Activated CD4-positive, alpha-beta T cell treated with anti-CD3 and anti-CD28 coated beads, Interleukin-2, amount 10 ng/mL, durations not matched to agents 24 days and 14 days (primary cell): ENCODE data around the gene SENP3. TPM values are rescaled to one million over a fixed set of nuclear protein-coding genes. Genes with fewer than 3 reads are reported as not detected.

Experiments
- DNase-seq: peaks from one replicate; pipeline ENCODE4 v3.0.0; 2022
- H3K27ac Mint-ChIP-seq: one replicate; pipeline ENCODE4 v1.8.0; 2022; ENCODE audit warnings: mild to moderate bottlenecking, mixed read lengths
- H3K27me3 Mint-ChIP-seq: one replicate; pipeline ENCODE4 v1.8.0; 2022; ENCODE audit warnings: mixed read lengths
- H3K36me3 Mint-ChIP-seq: one replicate; pipeline ENCODE4 v1.8.0; 2022; ENCODE audit warnings: low read depth, mild to moderate bottlenecking, mixed read lengths
- H3K4me1 Mint-ChIP-seq: one replicate; pipeline ENCODE4 v1.8.0; 2021; ENCODE audit warnings: mixed read lengths
- H3K4me3 Mint-ChIP-seq: one replicate; pipeline ENCODE4 v1.8.0; 2022; ENCODE audit warnings: mild to moderate bottlenecking, moderate library complexity, mixed read lengths
- H3K9me3 Mint-ChIP-seq: one replicate; pipeline ENCODE4 v1.8.0; 2021; ENCODE audit warnings: mixed read lengths
- intact Hi-C: fragments of 100-400 bp; cut with micrococcal nuclease; formaldehyde crosslinking; loops from one replicate; pipeline ENCODE4 v1.15.1; 2023
- total RNA-seq: library from RNA; stranded (reverse); gene quantifications from 2 replicates; pipeline ENCODE4 v1.2.3, GENCODE V29; 2022

SENP3 gene
- total RNA-seq, 1 donor from 2014 or later, result 93.0 TPM

DNA sequence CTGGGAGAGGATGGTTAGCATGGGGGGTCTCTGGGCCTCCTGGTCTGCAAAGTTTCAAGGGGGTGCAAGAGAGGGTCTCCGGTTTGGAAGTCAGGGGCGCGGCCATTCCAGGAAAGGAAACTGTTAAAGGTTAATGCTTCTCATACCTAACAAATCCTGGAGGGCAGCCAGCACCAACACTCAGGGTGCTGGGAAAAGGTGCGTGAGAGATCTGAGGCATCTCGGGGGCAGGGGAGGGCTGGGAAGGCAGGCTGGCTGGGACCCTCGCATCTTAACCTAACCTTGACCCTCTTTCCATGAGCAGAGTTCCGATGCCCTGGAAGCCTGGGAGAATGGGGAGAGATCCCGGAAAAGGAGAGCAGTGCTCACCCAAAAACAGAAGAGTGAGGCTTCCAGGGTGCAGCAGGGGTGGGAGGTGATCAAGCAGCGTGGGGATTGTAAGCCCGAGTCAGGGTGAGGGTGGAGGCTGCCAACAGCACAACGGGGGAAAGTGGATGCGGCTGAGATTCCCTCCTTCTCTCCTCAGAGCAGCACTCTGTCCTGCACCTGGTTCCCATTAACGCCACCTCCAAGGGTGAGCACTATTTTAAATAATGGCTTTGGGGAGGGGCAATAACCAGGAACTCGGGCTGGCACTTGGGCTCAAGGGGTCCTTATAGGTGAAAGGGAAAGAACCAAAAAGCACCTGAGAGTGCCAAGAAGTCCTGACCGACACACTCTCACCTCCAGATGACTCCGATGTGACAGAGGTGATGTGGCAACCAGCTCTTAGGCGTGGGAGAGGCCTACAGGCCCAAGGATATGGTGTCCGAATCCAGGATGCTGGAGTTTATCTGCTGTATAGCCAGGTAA, 2.2 kb upstream of the SENP3 start:
- H3K36me3 Mint-ChIP-seq, result peaks cover 39% of the 10 kb centered on the region
- DNase-seq, result peak; percentile 59
- no peaks in the 10 kb centered on the region for H3K9me3 Mint-ChIP-seq
- H3K27ac Mint-ChIP-seq, result no peak overlapping the region
- no peak overlapping the region for H3K4me3 Mint-ChIP-seq
- peaks cover 2% of the 10 kb centered on the region for H3K27me3 Mint-ChIP-seq
- peaks cover 47% of the 10 kb centered on the region for H3K4me1 Mint-ChIP-seq
- intact Hi-C loops, result loop anchor here (2.0 to 5.0 kb wide), 2 partner anchors 75 to 307 kb away; partner anchors contain the start of genes CTDNEP1, ELP5 and POLR2A

DNA sequence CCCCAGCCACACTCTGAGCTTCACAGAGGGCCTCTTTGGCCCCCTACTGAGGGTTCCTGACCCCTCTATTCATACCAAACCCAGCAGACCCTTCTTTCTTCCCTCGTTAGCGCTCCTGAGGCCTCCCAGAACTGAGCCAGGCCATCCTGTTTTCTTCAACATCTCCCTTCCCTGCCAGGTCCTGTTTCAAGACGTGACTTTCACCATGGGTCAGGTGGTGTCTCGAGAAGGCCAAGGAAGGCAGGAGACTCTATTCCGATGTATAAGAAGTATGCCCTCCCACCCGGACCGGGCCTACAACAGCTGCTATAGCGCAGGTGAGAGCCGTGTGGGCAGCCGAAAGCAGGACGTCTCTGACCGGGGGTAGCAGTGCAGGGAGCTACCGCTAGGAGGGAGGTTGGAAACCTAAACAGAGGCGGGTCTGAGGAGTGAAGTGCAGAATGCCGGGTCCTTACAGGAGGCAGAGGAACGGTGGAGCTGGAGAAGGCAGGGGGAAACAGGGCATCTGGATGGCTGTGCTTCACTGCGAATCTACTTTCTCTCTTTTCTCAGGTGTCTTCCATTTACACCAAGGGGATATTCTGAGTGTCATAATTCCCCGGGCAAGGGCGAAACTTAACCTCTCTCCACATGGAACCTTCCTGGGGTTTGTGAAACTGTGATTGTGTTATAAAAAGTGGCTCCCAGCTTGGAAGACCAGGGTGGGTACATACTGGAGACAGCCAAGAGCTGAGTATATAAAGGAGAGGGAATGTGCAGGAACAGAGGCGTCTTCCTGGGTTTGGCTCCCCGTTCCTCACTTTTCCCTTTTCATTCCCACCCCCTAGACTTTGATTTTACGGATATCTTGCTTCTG, 1.3 kb upstream of the SENP3 start:
- Mint-ChIP-seq H3K36me3 (peaks cover 41% of the 10 kb centered on the region), H3K4me1 (peaks cover 43% of the 10 kb centered on the region), H3K9me3 (no peaks in the 10 kb centered on the region), H3K27ac (peak overlapping the region; percentile 99), H3K4me3 (peak overlapping the region; percentile 97), H3K27me3 (peaks cover 2% of the 10 kb centered on the region)
- peak; percentile 89 for DNase-seq
- intact Hi-C loops, result loop anchor here (1.0 to 5.0 kb wide), 9 partner anchors 8 to 308 kb away; partner anchors contain the start of genes CTDNEP1, ELP5, POLR2A and WRAP53

DNA sequence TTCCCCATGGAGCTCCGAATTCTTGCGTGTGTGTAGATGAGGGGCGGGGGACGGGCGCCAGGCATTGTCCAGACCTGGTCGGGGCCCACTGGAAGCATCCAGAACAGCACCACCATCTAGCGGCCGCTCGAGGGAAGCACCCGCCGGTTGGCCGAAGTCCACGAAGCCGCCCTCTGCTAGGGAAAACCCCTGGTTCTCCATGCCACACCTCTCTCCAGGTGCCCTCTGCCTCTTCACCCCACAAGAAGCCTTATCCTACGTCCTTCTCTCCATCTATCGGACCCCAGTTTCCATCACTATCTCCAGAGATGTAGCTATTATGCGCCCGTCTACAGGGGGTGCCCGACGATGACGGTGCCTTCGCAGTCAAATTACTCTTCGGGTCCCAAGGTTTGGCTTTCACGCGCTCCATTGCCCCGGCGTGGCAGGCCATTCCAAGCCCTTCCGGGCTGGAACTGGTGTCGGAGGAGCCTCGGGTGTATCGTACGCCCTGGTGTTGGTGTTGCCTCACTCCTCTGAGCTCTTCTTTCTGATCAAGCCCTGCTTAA, 617 bp upstream of the SENP3 start:
- Mint-ChIP-seq H3K27me3 (peaks cover 2% of the 10 kb centered on the region), H3K4me3 (peak overlapping the region; percentile 97), H3K36me3 (peaks cover 44% of the 10 kb centered on the region), H3K4me1 (peaks cover 39% of the 10 kb centered on the region), H3K27ac (peak overlapping the region; percentile 99), H3K9me3 (no peaks in the 10 kb centered on the region)
- intact Hi-C loops, result loop anchor here (1.0 to 5.0 kb wide), 9 partner anchors 9 to 309 kb away; partner anchors contain the start of genes CTDNEP1, ELP5, POLR2A and WRAP53
- peak; percentile 96 for DNase-seq

DNA sequence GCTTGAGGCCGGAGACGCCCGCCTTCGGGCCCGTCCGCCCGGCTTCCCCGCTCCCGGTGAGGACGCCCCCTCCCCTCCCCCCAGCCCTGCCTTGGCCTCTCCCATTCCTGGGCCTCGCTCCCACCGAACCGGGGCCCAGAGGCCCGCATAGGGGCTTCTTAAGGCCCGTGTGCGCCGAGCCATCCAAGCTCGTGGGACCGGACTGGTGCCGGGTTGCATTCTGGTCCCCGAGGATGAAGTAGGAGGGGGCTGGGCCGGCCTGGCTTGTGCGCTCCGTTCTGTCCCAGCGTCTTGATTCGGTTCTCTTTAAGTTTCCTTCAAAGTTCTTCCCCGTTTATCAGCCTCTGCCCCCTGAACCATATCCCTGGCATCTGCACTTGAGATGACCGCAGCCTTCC, 488 bp downstream of the SENP3 start:
- Mint-ChIP-seq H3K4me1 (peaks cover 35% of the 10 kb centered on the region), H3K36me3 (peaks cover 46% of the 10 kb centered on the region), H3K9me3 (no peaks in the 10 kb centered on the region), H3K27me3 (peaks cover 2% of the 10 kb centered on the region), H3K27ac (peak overlapping the region; percentile 92), H3K4me3 (peak overlapping the region; percentile 97)
- DNase-seq, result peak; percentile 71
- intact Hi-C loops, result loop anchor here (5.0 kb wide), 1 partner anchor 310 kb away; the partner anchor contains the start of genes CTDNEP1 and ELP5

DNA sequence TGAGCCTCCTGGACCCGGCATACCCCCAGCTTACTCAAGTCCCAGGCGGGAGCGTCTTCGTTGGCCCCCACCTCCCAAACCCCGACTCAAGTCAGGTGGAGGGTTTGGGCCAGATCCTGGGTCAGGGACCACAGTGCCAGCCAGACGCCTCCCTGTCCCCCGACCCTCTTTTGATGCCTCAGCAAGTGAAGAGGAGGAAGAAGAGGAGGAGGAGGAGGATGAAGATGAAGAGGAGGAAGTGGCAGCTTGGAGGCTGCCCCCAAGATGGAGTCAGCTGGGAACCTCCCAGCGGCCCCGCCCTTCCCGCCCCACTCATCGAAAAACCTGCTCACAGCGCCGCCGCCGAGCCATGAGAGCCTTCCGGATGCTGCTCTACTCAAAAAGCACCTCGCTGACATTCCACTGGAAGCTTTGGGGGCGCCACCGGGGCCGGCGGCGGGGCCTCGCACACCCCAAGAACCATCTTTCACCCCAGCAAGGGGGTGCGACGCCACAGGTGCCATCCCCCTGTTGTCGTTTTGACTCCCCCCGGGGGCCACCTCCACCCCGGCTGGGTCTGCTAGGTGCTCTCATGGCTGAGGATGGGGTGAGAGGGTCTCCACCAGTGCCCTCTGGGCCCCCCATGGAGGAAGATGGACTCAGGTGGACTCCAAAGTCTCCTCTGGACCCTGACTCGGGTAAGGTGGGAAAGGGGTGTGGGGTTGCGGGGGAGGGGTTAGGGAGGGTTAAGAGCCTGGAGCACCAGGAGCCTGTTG, 1.6 kb downstream of the SENP3 start:
- intact Hi-C loops, result loop anchor here (5.0 kb wide), 1 partner anchor 311 kb away; the partner anchor contains the start of genes CTDNEP1 and ELP5
- peaks cover 2% of the 10 kb centered on the region for H3K27me3 Mint-ChIP-seq
- H3K4me1 Mint-ChIP-seq, result peaks cover 35% of the 10 kb centered on the region
- peak overlapping the region; percentile 92 for H3K27ac Mint-ChIP-seq
- H3K36me3 Mint-ChIP-seq, result peaks cover 48% of the 10 kb centered on the region
- peak overlapping the region; percentile 97 for H3K4me3 Mint-ChIP-seq
- no peaks in the 10 kb centered on the region for H3K9me3 Mint-ChIP-seq
- DNase-seq, result peak; percentile 61

DNA sequence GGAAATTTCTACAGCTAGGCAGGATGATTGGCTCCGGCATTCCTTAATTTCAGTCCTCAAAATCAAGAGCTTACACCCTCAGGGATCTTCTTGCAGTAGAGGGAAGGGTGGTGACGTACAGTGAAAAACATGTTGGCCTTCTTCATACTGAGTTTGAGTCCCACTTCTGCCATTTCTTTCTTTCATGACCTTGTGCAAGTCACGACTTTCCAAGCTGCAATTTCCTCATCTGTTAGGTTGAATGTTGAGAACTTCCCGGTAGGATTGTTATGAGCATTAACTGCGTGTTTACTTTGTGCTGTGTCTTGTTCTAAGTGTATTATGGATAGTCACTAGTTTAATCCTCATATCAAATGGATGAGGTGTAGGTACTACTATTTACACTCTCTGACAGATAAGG, 7.9 kb downstream of the SENP3 start:
- DNase-seq, result no peak
- Mint-ChIP-seq H3K27me3 (peaks cover 2% of the 10 kb centered on the region), H3K27ac (no peak overlapping the region), H3K4me1 (peaks cover 30% of the 10 kb centered on the region), H3K36me3 (peaks cover 71% of the 10 kb centered on the region), H3K9me3 (no peaks in the 10 kb centered on the region), H3K4me3 (no peak overlapping the region)
- intact Hi-C loops, result no loop called here

DNA sequence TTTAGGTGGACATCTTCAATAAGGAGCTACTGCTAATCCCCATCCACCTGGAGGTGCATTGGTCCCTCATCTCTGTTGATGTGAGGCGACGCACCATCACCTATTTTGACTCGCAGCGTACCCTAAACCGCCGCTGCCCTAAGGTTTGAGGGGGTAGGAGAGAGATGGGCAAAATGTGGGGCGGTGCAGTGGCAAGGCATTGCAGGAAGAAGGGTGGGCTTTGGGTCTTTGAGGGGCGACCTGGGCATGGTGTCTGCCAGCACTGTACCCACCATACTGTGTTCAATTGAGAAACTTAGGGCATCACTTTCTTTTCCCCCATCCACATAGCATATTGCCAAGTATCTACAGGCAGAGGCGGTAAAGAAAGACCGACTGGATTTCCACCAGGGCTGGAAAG, 8.6 kb downstream of the SENP3 start:
- no peaks in the 10 kb centered on the region for H3K9me3 Mint-ChIP-seq
- H3K27me3 Mint-ChIP-seq, result peaks cover 2% of the 10 kb centered on the region
- H3K4me3 Mint-ChIP-seq, result no peak overlapping the region
- H3K4me1 Mint-ChIP-seq, result peaks cover 38% of the 10 kb centered on the region
- peaks cover 72% of the 10 kb centered on the region for H3K36me3 Mint-ChIP-seq
- DNase-seq, result no peak
- no peak overlapping the region for H3K27ac Mint-ChIP-seq
- intact Hi-C loops, result loop anchor here (10.0 kb wide), 1 partner anchor 264 kb away; the partner anchor contains the start of gene KDM6B

DNA sequence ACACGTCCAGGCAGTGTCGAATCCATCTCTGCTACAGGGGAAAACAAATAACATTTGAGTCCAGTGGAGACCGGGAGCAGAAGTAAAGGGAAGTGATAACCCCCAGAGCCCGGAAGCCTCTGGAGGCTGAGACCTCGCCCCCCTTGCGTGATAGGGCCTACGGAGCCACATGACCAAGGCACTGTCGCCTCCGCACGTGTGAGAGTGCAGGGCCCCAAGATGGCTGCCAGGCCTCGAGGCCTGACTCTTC, 10.5 kb downstream of the SENP3 start:
- Mint-ChIP-seq H3K27me3 (peaks cover 2% of the 10 kb centered on the region), H3K36me3 (peaks cover 78% of the 10 kb centered on the region), H3K4me3 (peak overlapping the region; percentile 95), H3K4me1 (peaks cover 54% of the 10 kb centered on the region), H3K27ac (peak overlapping the region; percentile 100), H3K9me3 (no peaks in the 10 kb centered on the region)
- intact Hi-C loops, result loop anchor here (1.0 to 10.0 kb wide), 4 partner anchors 11 to 263 kb away; partner anchors contain the start of genes KDM6B, MPDU1, SENP3 and TP53
- DNase-seq, result no peak

DNA sequence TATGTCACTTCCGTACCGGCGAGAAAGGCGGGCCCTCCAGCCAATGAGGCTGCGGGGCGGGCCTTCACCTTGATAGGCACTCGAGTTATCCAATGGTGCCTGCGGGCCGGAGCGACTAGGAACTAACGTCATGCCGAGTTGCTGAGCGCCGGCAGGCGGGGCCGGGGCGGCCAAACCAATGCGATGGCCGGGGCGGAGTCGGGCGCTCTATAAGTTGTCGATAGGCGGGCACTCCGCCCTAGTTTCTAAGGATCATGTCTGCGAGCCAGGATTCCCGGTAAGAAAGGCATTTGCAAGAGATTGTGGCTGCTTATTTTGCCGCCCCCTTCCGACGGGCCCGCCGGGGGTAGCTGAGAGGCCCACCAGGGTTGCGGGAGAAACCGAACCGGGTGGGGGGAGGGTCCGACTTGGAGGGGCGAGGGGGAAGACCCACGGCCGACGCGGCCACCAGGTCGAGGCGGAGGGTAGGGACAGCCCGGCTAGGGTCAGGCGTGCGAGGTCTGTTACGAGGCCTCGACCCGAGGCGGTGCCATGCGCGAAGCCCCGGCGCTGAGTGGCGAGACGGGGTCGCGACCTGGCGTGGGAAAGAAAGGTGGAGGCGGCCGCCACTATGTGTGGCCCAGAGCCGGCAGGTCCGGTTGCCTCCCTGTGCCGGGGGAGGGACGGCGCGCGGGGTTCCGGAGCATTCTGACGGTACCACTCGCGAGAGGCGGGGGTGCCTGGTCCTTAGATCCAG, 11.0 kb downstream of the SENP3 start:
- peak; percentile 100 for DNase-seq
- intact Hi-C loops, result loop anchor here (1.0 to 10.0 kb wide), 4 partner anchors 11 to 262 kb away; partner anchors contain the start of genes KDM6B, MPDU1, SENP3 and TP53
- no peaks in the 10 kb centered on the region for H3K9me3 Mint-ChIP-seq
- H3K4me3 Mint-ChIP-seq, result peak overlapping the region; percentile 95
- peak overlapping the region; percentile 100 for H3K27ac Mint-ChIP-seq
- H3K4me1 Mint-ChIP-seq, result peaks cover 55% of the 10 kb centered on the region
- H3K36me3 Mint-ChIP-seq, result peaks cover 78% of the 10 kb centered on the region
- peaks cover 2% of the 10 kb centered on the region for H3K27me3 Mint-ChIP-seq

DNA sequence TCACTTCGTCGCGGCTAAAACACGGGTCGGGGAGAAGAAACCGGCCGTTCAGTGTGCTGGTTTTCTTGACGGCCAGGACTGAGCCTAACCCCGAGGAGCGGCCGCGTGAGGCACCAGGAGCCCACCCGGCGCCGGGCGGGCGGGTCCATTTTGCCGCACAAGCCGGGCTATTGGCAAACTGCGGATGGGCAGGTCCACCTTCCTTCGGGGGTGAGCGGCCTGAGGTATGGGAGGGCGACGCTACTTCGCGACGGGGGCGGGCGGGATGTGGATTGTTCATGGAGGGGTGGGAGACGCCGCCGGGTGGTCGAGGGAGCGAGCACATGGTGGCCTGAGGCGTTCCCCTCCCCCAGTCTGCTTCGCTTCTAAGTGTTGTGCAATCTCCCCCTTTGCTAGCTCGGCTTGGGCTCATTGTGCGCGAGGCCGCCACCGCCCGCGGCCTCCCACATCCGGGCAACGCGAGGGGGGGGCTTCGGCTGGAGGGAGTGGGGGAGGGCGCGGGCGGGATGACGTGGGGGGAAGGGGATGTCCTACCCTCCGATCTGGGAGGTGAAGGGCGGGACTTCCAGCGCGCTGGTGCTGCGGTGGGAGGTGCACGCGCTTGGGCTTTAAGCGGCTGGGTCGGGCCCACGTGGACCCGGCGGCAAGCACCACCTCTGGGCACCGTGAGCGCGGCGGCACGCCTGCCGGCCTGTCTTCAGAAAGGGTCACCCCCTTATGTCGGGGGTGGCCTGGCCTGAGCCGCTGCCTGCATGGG, 11.8 kb downstream of the SENP3 start:
- peaks cover 62% of the 10 kb centered on the region for H3K4me1 Mint-ChIP-seq
- peak overlapping the region; percentile 95 for H3K4me3 Mint-ChIP-seq
- intact Hi-C loops, result loop anchor here (10.0 kb wide), 1 partner anchor 261 kb away; the partner anchor contains the start of gene KDM6B
- H3K9me3 Mint-ChIP-seq, result no peaks in the 10 kb centered on the region
- DNase-seq, result peak; percentile 96
- H3K27ac Mint-ChIP-seq, result peak overlapping the region; percentile 100
- H3K27me3 Mint-ChIP-seq, result peaks cover 2% of the 10 kb centered on the region
- H3K36me3 Mint-ChIP-seq, result peaks cover 85% of the 10 kb centered on the region

DNA sequence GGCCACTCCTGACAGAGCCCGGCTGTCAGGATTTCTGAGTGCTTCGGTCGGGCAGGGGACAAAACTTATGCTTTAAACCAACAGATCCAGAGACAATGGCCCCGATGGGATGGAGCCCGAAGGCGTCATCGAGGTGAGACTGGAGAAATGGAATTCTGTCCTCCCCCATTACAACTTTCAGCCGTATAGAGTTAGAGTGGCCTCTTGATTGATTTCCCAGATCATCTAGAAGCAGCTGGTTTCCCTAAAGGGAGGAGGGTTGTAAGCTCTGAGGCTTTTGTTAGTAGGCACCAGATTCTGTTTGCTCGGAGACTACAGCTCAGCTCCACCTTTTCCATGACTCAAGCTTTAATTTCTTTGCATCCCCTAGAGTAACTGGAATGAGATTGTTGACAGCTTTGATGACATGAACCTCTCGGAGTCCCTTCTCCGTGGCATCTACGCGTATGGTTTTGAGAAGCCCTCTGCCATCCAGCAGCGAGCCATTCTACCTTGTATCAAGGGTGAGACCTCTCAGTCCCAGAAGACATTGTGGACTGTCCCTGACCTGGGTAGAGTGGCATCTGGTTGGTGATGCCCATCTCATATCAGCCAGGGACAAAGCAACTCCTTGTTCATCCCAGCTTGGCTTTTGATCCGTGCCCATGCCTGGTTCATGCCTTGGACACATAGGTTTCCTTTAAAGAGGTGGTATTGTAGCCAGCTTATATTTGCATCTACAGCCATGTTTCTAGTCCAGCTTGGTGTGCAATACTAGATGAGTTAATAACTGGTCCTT, 12.6 kb downstream of the SENP3 start:
- intact Hi-C loops, result loop anchor here (10.0 kb wide), 1 partner anchor 260 kb away; the partner anchor contains the start of gene KDM6B
- Mint-ChIP-seq H3K27me3 (peaks cover 2% of the 10 kb centered on the region), H3K9me3 (no peaks in the 10 kb centered on the region), H3K27ac (peak overlapping the region; percentile 100), H3K4me3 (peak overlapping the region; percentile 95), H3K36me3 (peaks cover 88% of the 10 kb centered on the region), H3K4me1 (peaks cover 65% of the 10 kb centered on the region)
- no peak for DNase-seq
